Fibroblast of skin of back (primary cell): Measurements from ENCODE around the gene DCAF11.

Experiments
- DNase-seq: peaks from one replicate; pipeline ENCODE4 v3.0.0-alpha.2; 2013

Gene DCAF11

GRCh38 chr14:24079491-24080141, 35.0 kb upstream of the DCAF11 start:
- DNase-seq = no peak

GRCh38 chr14:24080142-24080530, 34.4 kb upstream of the DCAF11 start:
- DNase-seq = no peak

- DNase-seq = peak; percentile 20
Observed at GRCh38 chr14:24080888-24081738, 33.5 kb upstream of the DCAF11 start.

- no peak for DNase-seq
Observed at GRCh38 chr14:24081739-24082211, 32.8 kb upstream of the DCAF11 start.

- DNase-seq = no peak
Observed at GRCh38 chr14:24082411-24083080, 32.0 kb upstream of the DCAF11 start.

- DNase-seq = no peak
Observed at GRCh38 chr14:24083462-24083861, 31.1 kb upstream of the DCAF11 start.

GRCh38 chr14:24084440-24084839, 30.1 kb upstream of the DCAF11 start:
- DNase-seq = peak; percentile 12

- DNase-seq = no peak
Observed at GRCh38 chr14:24085215-24085614, 29.4 kb upstream of the DCAF11 start.

- DNase-seq = no peak
Observed at GRCh38 chr14:24086193-24086955, 28.2 kb upstream of the DCAF11 start.

GRCh38 chr14:24087004-24087403, 27.6 kb upstream of the DCAF11 start:
- no peak for DNase-seq

- no peak for DNase-seq
Observed at GRCh38 chr14:24088095-24088494, 26.5 kb upstream of the DCAF11 start.

- DNase-seq = no peak
Observed at GRCh38 chr14:24089890-24090289, 24.7 kb upstream of the DCAF11 start.

- DNase-seq = no peak
Observed at GRCh38 chr14:24092110-24092504, 22.5 kb upstream of the DCAF11 start.

GRCh38 chr14:24092505-24093206, 21.9 kb upstream of the DCAF11 start:
- no peak for DNase-seq

- DNase-seq = no peak
Observed at GRCh38 chr14:24093207-24093900, 21.2 kb upstream of the DCAF11 start.

GRCh38 chr14:24093901-24094840, 20.4 kb upstream of the DCAF11 start, which contains the start of gene PCK2:
Gene PCK2, plus strand, starts transcription at chr14:24094311. Its CDS starts 95 bp downstream, at chr14:24094406.
- DNase-seq = peak; percentile 98

GRCh38 chr14:24094841-24095270, 19.7 kb upstream of the DCAF11 start:
- peak; percentile 5 for DNase-seq

- peak; percentile 77 for DNase-seq
Observed at GRCh38 chr14:24095271-24096068, 19.1 kb upstream of the DCAF11 start.
